ELF-1 (cell line): ENCODE measurements around the gene DTHD1.

Experiments
- DNase-seq: peaks from one replicate; pipeline ENCODE4 v3.0.0-alpha.2; 2016; ENCODE audit warnings: low read depth, low spot score

DTHD1 gene

DNA sequence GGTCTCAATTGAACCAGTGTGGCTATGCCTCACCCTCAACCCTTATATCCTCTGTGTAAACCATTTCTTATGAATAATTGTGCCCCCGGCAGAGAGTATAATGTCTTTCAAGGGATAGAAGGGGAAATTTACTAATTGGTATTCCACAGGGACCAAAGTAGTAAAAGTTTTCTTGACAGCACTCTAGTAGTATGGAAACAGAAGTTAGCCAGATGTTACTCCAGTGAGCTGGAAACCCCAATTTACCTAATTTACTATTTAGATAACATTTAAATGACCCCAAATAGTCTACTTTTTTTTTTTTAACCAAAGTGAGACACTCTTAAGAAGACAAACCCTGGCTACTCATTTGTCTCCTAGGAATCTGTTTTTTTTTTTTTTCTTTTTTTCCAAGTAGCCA, 32.3 kb downstream of the DTHD1 start:
- no peak for DNase-seq

DNA sequence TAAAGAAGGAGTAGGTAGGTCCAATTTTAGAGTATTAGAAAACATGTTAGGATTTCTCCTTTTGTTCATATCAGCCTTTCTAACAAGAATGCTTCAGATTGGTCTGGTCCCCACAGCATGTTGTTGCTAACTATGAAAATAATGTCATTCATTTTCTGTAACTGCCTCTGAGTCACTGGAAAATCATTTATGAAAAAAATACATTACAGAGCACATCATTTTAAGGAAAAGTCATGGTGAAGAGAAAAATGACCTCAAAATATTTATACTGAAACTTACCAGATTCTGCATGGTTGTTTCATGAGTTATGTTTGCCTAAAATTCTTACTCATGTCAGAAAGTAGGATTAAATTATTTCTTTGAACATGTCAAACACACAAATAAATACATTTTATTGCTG, 35.2 kb downstream of the DTHD1 start:
- DNase-seq = no peak

- no peak for DNase-seq
Measured at GRCh38 chr4:36317721-36318120, 36.3 kb downstream of the DTHD1 start.

- DNase-seq = no peak
Measured at GRCh38 chr4:36320117-36320896, 38.9 kb downstream of the DTHD1 start.

DNA sequence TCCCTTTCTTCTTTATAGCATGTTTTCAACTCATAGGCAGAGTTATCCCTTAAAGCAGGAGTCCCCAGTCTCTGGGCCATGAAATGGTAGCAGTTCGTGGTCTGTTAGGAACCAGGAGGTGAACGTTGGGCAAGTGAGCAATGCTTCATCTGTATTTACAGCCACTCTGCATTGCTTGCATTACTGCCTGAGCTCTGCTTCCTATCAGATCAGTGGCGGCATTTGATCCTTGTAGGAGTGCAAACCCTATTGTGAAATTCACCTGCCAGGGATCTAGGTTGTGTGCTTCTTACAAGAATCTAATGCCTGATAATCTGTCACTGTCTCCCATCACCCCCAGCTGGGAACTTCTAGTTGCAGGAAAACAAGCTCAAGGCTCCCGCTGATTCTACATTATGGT, 39.8 kb downstream of the DTHD1 start:
- no peak for DNase-seq

GRCh38 chr4:36322921-36323354, 41.5 kb downstream of the DTHD1 start:
- no peak for DNase-seq

DNA sequence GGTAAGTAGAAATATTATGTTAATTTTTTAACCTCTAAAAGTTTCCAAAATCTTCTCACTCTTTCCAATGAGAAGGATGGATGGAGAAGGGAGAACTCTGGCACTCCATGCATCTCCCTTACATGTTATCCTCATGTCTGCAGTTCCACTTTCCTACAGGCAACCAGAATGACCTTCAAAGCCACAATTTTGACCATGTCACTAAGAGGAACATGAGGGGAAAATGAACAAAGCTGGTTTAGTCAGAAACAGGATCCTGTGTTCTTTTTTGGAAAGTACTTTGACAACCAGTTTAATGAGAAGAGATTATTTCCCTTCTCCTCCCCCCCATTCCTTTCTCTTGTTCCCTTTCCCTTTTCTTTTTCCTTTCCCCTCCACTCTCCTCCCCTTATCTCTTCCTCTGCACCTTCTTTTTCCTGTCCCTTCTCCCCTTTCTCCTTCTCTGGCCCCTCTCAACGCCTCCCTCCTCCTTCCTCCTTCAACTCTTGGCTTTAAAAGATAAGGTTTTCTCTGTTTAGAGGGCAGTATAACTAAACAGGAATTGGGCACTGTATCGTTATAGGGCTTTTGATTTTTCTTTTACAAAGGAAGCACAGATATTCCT, 42.5 kb downstream of the DTHD1 start:
- DNase-seq = no peak

- DNase-seq = no peak
Measured at GRCh38 chr4:36324808-36325207, 43.4 kb downstream of the DTHD1 start.

- DNase-seq = no peak
Measured at GRCh38 chr4:36325499-36325898, 44.1 kb downstream of the DTHD1 start.

- no peak for DNase-seq
Measured at GRCh38 chr4:36325926-36326325, 44.5 kb downstream of the DTHD1 start.

DNA sequence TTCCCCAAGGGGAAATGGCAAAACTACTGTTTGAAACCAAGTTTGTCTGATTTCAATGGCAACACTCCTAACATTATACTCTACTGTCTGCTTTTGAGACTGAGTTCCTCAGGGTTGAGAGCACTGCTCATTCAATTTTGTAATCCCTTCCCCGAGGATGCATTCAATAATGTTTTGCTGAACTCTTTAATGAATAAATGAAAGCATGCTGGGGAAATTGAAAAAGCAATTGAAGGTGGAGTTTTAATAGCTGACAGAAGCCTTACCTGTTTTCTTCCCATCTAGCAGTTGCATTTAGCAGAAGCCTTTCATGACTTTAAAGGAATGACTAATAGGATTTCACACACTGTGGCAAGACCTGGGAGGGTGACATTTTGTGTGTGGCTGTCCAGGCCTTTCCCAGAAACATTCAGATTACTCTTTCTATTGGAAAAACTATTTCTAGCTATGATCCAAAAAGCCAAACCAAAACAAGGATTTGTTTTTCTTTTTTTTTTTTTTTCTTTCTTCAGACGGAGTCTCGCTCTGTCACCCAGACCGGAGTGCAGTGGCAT, 45.1 kb downstream of the DTHD1 start:
- no peak for DNase-seq

DNA sequence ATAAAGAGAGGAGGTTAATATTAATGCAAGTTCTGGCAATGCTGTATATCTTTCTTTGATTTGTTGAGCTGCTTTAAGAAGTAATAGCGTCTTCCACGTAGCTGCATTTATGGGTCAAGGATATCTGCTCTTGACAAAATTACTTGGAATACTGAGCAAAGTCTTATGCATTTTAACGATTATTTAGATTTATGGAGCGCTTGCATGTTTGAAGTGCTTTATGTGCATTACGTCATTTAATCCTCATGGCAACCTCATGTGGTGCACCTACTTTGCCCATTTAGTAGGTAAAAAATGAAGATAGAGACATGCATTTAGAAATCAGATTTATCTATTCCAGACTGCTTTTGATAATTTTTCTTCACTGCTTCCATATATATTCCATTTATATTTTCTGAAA, 46.0 kb downstream of the DTHD1 start:
- no peak for DNase-seq

GRCh38 chr4:36328130-36328529, 46.7 kb downstream of the DTHD1 start:
- no peak for DNase-seq

GRCh38 chr4:36329228-36329627, 47.8 kb downstream of the DTHD1 start:
- no peak for DNase-seq

GRCh38 chr4:36330796-36331195, 49.4 kb downstream of the DTHD1 start:
- DNase-seq = no peak

GRCh38 chr4:36332023-36332781, 50.8 kb downstream of the DTHD1 start:
- DNase-seq = no peak

- no peak for DNase-seq
Measured at GRCh38 chr4:36332782-36333131, 51.3 kb downstream of the DTHD1 start.

DNA sequence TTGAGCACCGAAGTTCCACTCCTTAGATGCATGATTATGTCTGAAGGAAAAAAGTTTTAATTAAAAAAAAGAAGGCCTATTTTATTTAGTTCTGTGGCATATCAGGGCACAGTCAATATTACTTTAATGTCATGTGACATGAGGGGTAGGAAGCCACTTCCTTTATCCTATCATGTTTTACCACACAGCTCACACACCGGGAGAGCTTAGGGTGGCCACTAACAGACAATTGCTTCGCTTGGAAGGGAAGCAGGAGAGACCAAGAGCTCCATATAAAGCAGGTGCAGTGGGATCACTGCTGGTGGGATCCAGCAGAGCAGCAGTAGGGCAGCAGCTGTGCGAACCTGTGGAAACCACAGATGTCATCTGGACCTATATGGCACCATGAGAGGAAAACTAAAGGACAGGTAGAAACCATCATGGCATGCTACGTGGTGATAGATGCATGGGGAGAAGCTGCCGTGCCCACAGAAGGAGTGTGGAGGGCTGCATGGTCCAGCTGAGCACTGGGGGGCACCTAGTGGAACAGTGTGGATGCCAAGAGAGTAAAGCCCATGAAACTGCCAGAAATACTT, 52.0 kb downstream of the DTHD1 start:
- DNase-seq = no peak

DNA sequence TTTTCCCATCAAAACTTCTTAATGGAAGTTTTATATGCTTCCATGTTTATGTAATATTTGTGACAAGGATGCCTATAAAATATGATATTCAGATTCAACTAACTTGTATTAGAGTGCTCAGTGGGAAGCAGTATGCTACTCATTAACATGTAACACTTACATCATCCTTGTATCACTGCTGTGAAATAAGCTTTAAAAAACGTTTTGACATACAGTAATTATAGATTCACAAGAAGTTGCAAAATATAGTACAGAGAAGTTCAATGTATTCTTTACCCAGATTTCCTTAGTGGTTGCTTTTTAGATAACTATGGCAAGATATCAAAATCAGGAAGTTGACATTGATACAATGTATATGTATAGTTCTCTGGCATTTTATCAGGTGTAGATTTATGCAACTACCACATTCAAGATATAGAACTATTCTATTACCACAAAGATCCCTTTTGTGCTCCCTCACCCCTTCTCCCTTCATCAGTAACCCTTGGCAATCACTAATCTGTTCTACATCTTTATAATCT, 56.3 kb downstream of the DTHD1 start:
- no peak for DNase-seq

GRCh38 chr4:36338973-36339372, 57.6 kb downstream of the DTHD1 start:
- no peak for DNase-seq

DNA sequence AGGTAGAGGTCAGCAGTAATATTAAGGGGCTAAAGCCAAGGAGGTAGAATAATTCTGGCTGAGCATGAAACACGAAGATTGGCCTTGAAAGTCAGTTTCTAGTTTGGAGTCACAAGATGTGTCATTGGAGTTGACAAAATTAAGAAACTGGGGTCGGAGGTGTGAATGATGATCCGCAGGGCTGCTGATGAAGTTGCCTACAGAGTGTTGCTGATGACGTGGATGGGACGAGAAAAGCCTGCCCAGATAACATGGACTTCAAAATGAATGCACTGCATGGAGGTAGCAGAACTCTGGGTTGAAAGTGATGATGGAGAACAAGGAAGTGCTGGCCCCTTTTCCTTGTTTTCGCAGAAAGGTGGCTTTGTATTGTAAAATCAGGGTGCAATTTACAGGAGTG, 60.5 kb downstream of the DTHD1 start:
- no peak for DNase-seq
